Spleen (tissue), 11 donors: Measurements from ENCODE around the gene INO80. TPM values are rescaled to one million over a fixed set of nuclear protein-coding genes. Genes with fewer than 3 reads are reported as not detected.
A peak's percentile ranks its signal among the peaks of the same experiment; 100 is the strongest.

Experiments used
- DNase-seq: peaks from one replicate; pipeline ENCODE4 v3.0.0-alpha.2; 2020
- H3K27ac ChIP-seq, 8 donors: fragments of 200-600 bp; sonication (generic) in 7 of 8; 1 replicate in 4 of 8; 2 replicates in 4 of 8; pipeline versions ENCODE4 v1.5.0 to v1.8.0; 2016 to 2021; ENCODE audit warnings: inconsistent platforms in 4 of 8, mild to moderate bottlenecking in 4 of 8, moderate library complexity in 1 of 8
- H3K27me3 ChIP-seq, 7 donors: fragments of 200-600 bp; sonication (generic) in 6 of 7; replicated peaks in 1 of 7; 1 replicate in 4 of 7; 2 replicates in 3 of 7; pipeline versions ENCODE4 v1.5.0 to v1.8.0; 2016 to 2021; ENCODE audit warnings: inconsistent platforms in 3 of 7, mild to moderate bottlenecking in 1 of 7
- H3K36me3 ChIP-seq, 6 donors: fragments of 200-600 bp; sonication (generic) in 5 of 6; 1 replicate in 4 of 6; 2 replicates in 2 of 6; pipeline versions ENCODE4 v1.5.0 to v1.8.0; 2016 to 2021; ENCODE audit warnings: inconsistent platforms in 2 of 6
- H3K4me1 ChIP-seq, 6 donors: fragments of 200-600 bp; sonication (generic) in 5 of 6; 1 replicate in 3 of 6; 2 replicates in 3 of 6; pipeline versions ENCODE4 v1.5.0 to v1.8.0; 2016 to 2021; ENCODE audit warnings: inconsistent platforms in 3 of 6
- H3K4me3 ChIP-seq, 8 donors: fragments of 200-600 bp; sonication (generic) in 7 of 8; 1 replicate in 4 of 8; 2 replicates in 4 of 8; pipeline versions ENCODE4 v1.5.0 to v1.8.0; 2016 to 2021; ENCODE audit warnings: inconsistent platforms in 4 of 8, mild to moderate bottlenecking in 4 of 8, moderate library complexity in 2 of 8
- H3K9me3 ChIP-seq, 8 donors: fragments of 200-600 bp; sonication (generic) in 7 of 8; 1 replicate in 4 of 8; 2 replicates in 4 of 8; pipeline versions ENCODE4 v1.5.0 to v1.8.0; 2016 to 2021; ENCODE audit warnings: inconsistent platforms in 4 of 8
- CTCF ChIP-seq, 11 experiments: fragments of 200-600 bp in 7 of 11; fragments of 450-650 bp in 4 of 11; sonication (generic) in 4 of 11; IDR thresholded peaks in 8 of 11; conservative IDR thresholded peaks in 3 of 11; 1 replicate in 7 of 11; 2 replicates in 4 of 11; pipeline versions ENCODE4 v1.4.0 to v1.8.0; 2016 to 2021; ENCODE audit warnings: antibody characterized with exemption in 11 of 11, inconsistent platforms in 4 of 11, mild to moderate bottlenecking in 1 of 11
- POLR2A ChIP-seq, 3 donors: fragments of 450-650 bp; IDR thresholded peaks; one replicate each; pipeline ENCODE4 v1.5.1; 2017; ENCODE audit warnings: antibody characterized with exemption in 3 of 3, mild to moderate bottlenecking in 1 of 3
- POLR2AphosphoS5 ChIP-seq, 3 donors: sonication (generic); formaldehyde crosslinking; IDR thresholded peaks; one replicate each; pipeline ENCODE4 v1.5.1; 2017; ENCODE audit warnings: antibody characterized with exemption in 3 of 3
- WGBS, 5 donors: extraction: QIAGEN DNeasy Blood & Tissue Kit in 3 of 5; methylation state at CpG; one replicate each; pipeline versions ENCODE4 v1.1.5 to v1.1.7; 2013 to 2018; 5-methylcytosine and 5-hydroxymethylcytosine counted together
- intact Hi-C: fragments of 100-400 bp; cut with DNase I; formaldehyde crosslinking; loops from one replicate; pipeline ENCODE4 v1.15.0; 2023; ENCODE audit warnings: low total_unique reads
- polyA plus RNA-seq, 3 donors: library from polyadenylated mRNA; stranded (reverse); fragments of 200-250 nt; gene quantifications; one replicate each; pipeline ENCODE4 v1.2.1, GENCODE V29; 2013
- total RNA-seq, 7 donors: library from RNA; depleted of rRNA in 3 of 7; stranded (reverse); fragments of >200 nt in 3 of 7; fragmentation: NEBNext Ultra II Directional in 4 of 7; extraction: Animal tissue kit (Norgen Biotek cat#: 25700) in 4 of 7; gene quantifications; one replicate each; pipeline versions ENCODE4 v1.1.0 to v1.2.1, GENCODE V29; 2016 to 2021
- donor health status: healthy with polysubstance abuse.
- donor health status: DM: no; HTN: no; CAD: no; lungs with moderate emphysema.
- donor health status: DM: no; HTN: no; CAD: no.
- donor health status: Bipolar disorder and iron deficiency.
- donor health status: healthy.
- donor health status: DM: no; HTN: no; CAD: no.
- donor health status: DM: yes; HTN: yes; CAD: no.

The INO80 gene
- total and polyA plus RNA-seq, 10 donors = 5.2 to 39.4 (median 25.9) TPM

GRCh38 chr15:40978141-40978540, 137.9 kb downstream of the INO80 start:
- H3K27me3 ChIP-seq = no peaks in the 10 kb centered on the region
- no peak overlapping the region for H3K27ac ChIP-seq
- no peak for DNase-seq
- peaks cover 2 to 44% (median 18%) of the 10 kb centered on the region in 6 donors for H3K4me1 ChIP-seq
- WGBS, 5 donors = 83 to 100% (median 98%) methylated on average over 1 to 2 of the region's 2 CpGs
- no peaks in the 10 kb centered on the region for H3K9me3 ChIP-seq
- H3K4me3 ChIP-seq = no peak overlapping the region
- H3K36me3 ChIP-seq = peaks cover 6 to 90% (median 62%) of the 10 kb centered on the region in 6 donors
- no peak for TF ChIP-seq CTCF (IDR thresholded peaks at IDR 0.05 in 8 of 11, conservative IDR thresholded peaks at IDR 0.05 in 3 of 11)
- TF ChIP-seq POLR2A (IDR thresholded peaks at IDR 0.05) = no peak
- TF ChIP-seq POLR2AphosphoS5 (IDR thresholded peaks at IDR 0.05) = no peak
- intact Hi-C loops = no loop called here

GRCh38 chr15:40976819-40977218, 139.3 kb downstream of the INO80 start:
- Histone ChIP-seq H3K4me3 (no peak overlapping the region), H3K27ac (peak overlapping the region in 1 of 8 donors; percentile 4), H3K27me3 (no peaks in the 10 kb centered on the region), H3K36me3 (peaks cover 0 to 76% (median 49%) of the 10 kb centered on the region in 6 donors), H3K9me3 (no peaks in the 10 kb centered on the region), H3K4me1 (peaks cover 0 to 31% (median 7%) of the 10 kb centered on the region in 6 donors)
- intact Hi-C loops = no loop called here
- WGBS, 5 donors = 62 to 78% (median 73%) methylated on average over 7 of the region's 7 CpGs
- no peak for DNase-seq
- TF ChIP-seq POLR2A (IDR thresholded peaks at IDR 0.05) = no peak

GRCh38 chr15:40974879-40975278, 141.2 kb downstream of the INO80 start:
- Histone ChIP-seq H3K4me1 (peaks cover 0 to 13% (median 0%) of the 10 kb centered on the region in 6 donors), H3K4me3 (no peak overlapping the region), H3K27ac (no peak overlapping the region), H3K36me3 (peaks cover 0 to 57% (median 33%) of the 10 kb centered on the region in 6 donors), H3K9me3 (no peaks in the 10 kb centered on the region), H3K27me3 (no peaks in the 10 kb centered on the region)
- intact Hi-C loops = no loop called here
- no peak for DNase-seq
- TF ChIP-seq POLR2A (IDR thresholded peaks at IDR 0.05) (no peak), POLR2AphosphoS5 (IDR thresholded peaks at IDR 0.05) (no peak), CTCF (IDR thresholded peaks at IDR 0.05 in 8 of 11, conservative IDR thresholded peaks at IDR 0.05 in 3 of 11) (no peak)
- 88 to 96% (median 93%) methylated on average over 4 of the region's 4 CpGs for WGBS, 5 donors

GRCh38 chr15:40969363-40969762, 146.7 kb downstream of the INO80 start:
- no peak overlapping the region for H3K27ac ChIP-seq
- TF ChIP-seq CTCF (IDR thresholded peaks at IDR 0.05 in 8 of 11, conservative IDR thresholded peaks at IDR 0.05 in 3 of 11) = no peak
- TF ChIP-seq POLR2A (IDR thresholded peaks at IDR 0.05) = no peak
- no peak for TF ChIP-seq POLR2AphosphoS5 (IDR thresholded peaks at IDR 0.05)
- H3K4me3 ChIP-seq = no peak overlapping the region
- H3K36me3 ChIP-seq = peaks cover 0 to 3% (median 0%) of the 10 kb centered on the region in 6 donors
- intact Hi-C loops = no loop called here
- H3K9me3 ChIP-seq = no peaks in the 10 kb centered on the region
- no peaks in the 10 kb centered on the region for H3K27me3 ChIP-seq
- WGBS, 5 donors = 82 to 96% (median 86%) methylated on average over 8 of the region's 8 CpGs
- peaks cover 0 to 8% (median 0%) of the 10 kb centered on the region in 6 donors for H3K4me1 ChIP-seq
- no peak for DNase-seq
